ENCODE results near the gene UGT1A9.
"Not testable (repeated sequence)": the region's sequence is repeated elsewhere in the genome, so short reads cannot be mapped to it uniquely, and the experiment has no call there.

Gene UGT1A9

DNA sequence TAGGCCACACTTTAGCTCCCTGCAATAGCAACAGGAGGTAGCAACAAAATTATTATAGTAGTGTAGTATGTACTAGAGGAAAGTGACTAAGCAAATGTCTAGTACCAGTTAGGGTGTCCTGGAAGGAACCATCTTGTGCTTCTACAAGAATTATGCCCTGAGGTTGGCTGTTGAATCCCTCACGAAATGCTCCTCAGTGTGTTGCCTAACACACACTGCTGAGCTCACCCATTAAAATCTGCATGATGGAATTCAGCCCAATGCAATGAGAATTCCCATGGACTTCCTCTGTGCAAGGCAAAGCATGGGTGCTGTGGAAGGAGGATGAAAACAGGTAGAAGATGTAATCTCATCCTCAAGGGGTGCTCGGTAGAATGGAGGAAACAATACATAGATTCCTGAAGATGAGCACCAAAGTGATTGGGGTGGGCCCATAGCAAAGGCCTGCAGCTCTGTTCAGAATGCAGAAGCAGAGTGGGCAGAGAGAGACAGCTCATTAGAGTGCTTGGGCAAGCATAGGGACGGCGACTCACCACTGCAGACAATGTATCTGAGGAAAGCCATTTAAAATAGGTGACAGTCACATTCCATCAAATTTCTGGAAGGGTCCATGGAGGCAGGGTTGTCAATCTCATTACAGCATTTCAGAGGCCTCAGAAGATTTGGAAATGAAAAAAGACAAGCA lies 8.8 kb downstream of the UGT1A9 start:
- no peak for DNase-seq (ENCODE audit: low read depth in 1 of 2, low spot score in 1 of 2)

DNA sequence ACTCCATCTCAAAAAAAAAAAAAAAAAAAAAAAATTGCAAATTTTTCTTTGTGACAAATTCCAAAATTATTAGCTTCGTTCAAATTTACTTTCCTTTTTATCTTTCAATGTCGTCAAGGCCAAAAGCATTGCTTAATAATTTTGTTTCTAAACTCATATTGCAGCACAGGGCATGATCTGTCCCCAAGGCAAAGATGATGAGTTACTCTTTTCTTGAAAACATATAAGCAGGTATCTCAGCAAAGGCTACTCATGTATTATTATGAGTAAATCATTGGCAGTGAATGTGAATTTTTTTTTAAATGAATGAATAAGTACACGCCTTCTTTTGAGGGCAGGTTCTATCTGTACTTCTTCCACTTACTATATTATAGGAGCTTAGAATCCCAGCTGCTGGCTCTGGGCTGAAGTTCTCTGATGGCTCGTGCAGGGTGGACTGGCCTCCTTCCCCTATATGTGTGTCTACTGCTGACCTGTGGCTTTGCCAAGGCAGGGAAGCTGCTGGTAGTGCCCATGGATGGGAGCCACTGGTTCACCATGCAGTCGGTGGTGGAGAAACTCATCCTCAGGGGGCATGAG lies 9.9 kb downstream of the UGT1A9 start, which contains the start of gene UGT1A7:
TSS of gene UGT1A7 (plus strand) at position 381 of the 579 bp plus-strand sequence. CDS start at position 418, 37 bp downstream.
- DNase-seq (ENCODE audit: low read depth in 1 of 2, low spot score in 1 of 2) = no peak

DNA sequence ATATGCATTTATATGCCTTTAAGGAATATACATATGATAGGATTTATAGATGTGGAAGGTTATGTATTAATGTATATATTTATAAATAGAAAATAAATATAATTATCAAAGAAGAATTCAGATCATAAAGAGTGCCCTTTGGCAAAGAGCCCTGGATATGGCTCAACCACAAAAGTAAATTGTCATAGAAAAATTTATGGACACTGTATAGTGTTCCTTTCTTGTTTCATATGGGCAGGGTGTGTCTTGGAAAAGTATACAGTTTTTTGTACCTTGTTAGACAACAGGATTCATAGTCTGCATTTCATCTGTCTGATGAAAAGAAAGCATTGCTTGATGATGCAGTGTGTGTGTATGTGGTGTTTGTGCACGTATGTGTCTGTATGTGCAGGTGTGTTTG lies 12.9 kb downstream of the UGT1A9 start:
- DNase-seq (ENCODE audit: low read depth in 1 of 2, low spot score in 1 of 2) = no peak

DNA sequence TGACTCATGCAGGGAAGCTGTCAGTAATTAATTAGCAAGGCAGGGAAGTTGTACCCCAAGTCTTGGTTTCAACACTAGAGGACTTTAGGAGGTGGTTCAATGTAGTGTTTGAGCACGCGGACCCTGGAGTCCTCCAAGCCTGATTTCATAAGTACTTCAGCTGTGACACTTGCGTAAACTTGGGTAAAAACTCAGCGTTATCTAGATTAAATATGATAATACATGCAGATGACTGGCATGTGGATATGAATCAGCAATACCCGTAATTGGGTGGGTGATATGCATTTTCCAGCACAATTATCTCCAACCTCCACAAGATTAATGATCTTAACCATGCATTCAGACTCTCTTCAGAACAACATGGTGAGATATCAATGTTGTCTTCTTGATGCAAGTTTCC lies 15.2 kb downstream of the UGT1A9 start:
- DNase-seq (ENCODE audit: low read depth in 1 of 2, low spot score in 1 of 2) = no peak

DNA sequence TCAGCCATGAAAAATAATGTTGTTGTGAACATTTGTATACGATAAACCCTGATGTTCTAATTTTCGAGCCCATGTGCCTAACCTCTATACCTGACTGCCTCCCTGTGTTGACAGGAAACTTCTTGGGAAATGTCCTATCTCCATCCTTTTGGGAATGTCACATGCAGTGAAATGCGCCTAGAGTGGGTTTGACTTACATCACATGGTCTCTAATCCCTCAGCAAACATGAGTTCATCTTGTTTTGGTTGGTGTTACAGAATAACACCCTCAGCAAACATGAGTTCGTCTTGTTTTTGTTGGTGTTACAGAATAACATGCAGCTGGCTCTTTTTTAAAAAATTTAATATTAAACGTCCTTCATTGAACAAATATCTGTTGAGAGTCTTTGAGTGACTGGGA lies 16.6 kb downstream of the UGT1A9 start:
- no peak for DNase-seq (ENCODE audit: low read depth in 1 of 2, low spot score in 1 of 2)

DNA sequence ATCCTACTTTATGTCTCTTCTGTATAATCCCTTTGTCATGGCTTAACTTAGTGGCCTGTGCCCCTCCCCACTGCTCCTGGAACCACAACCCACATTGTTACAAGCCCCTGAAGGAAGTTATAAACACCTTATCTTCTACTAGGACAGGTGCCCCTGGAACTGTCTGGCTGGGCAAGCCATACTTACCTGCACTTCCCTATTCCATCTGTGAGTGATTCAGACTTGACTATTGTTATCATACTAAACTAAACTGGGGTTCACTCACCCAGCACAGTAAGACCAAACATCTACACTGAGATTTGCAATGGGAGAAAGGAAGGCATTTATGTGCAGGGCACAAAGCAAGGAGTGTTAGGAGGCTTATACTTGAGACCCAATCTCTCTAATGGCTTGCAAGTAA lies 17.3 kb downstream of the UGT1A9 start:
- no peak for DNase-seq (ENCODE audit: low read depth in 1 of 2, low spot score in 1 of 2)

DNA sequence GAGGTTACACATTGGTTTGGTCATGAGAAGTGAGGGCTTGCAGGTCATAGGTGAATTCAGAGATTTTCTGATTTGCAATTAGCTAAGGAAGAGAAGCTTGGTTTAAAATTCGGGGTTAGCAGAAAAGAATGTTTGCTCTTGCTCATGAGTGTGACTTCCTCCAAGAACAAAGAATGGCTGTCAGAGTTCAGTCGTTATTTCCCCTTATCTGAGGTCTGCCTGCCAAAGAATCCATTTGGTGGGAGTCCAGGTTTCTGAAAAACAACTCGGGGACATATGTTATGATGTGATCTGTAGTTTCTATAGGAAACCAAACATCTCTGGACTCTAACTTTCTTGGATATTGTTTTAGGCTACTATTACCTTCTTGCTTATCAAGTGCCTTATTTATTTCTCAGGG lies 17.8 kb downstream of the UGT1A9 start:
- DNase-seq (ENCODE audit: low read depth in 1 of 2, low spot score in 1 of 2) = no peak

DNA sequence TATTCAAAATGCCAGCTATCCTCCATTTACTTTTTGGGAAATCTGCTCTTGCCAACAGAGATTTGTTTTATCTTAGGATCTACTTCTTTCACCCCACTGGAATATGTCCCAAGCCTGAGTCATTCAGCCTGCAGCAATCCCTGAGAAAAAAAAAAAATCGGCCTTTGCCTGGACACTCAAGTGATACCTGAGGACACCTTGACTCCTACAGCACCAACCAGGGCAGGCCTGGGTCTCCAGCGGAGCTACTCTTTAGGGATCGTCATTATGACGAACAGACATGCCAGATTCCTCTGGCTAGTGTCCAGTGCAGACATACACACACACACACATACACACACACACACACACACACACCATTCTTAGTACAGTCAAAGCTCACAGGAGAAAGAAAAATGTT lies 18.7 kb downstream of the UGT1A9 start:
- no peak for DNase-seq (ENCODE audit: low read depth in 1 of 2, low spot score in 1 of 2)

DNA sequence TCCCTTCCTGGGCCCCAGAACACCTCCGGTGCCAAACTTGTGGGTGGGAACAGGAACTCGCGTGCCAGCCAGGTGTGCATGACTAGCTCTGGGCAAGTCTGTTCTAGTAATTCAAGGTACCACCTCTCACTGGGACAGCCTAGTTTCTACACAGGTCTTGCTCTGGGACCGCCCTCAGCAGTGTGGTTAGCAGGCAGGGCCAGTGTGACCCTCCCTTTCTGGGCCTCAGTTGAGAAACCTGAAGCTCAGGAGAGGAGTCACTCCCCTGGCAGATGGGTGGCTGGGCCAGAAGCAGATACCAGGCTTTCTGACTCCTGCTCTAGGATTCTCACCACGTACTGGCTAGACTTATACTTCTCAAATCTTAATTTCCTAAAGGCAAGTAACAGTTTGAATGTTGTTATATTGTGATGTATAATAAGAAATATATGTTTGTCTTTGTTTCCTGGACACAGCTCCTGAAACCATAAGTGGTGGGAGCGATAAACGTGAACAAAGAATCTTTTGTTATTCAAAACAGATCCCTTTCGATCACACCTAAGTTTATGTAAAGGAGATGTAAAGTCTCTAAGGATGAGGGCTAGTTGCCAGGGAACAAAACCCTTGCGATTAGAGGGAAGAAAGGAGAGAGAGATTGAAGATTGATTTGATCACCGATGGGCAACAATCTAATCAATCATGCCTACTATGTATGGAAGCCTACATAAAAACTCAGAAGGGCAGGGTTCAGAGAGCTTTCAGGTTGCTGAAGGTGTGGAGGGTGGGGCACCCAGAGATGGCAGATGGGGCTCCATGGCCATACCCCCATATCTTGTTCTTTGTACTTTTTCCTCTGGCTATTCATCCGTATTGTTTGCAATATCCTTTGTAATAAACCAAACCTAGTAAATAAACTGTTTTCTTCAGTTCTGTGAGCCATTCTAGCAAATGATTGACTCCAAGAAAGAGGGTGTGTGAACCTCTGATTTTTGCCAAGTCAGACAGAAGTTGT lies 20.0 kb downstream of the UGT1A9 start:
- no peak for DNase-seq (ENCODE audit: low read depth in 1 of 2, low spot score in 1 of 2)

DNA sequence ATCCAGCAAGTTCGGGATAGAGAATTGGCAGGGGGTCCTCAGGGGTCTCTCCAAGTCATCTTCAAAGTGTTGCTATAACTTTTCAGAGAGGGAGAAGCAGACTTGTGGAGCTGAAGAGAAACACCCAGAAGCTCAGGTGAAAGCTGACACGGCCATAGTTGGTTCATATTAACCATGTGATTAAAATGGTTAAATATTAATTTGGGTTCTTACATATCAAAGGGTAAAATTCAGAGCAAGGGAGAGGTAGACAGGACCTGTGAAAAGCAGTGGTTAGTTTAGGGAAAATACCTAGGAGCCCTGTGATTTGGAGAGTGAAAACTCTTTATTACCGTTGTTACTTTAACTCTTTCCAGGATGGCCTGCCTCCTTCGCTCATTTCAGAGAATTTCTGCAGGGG lies 20.9 kb downstream of the UGT1A9 start, which contains the start of gene UGT1A6:
TSS of gene UGT1A6 (plus strand) at position 243 of the 400 bp plus-strand sequence. CDS start at position 358, 115 bp downstream.
- DNase-seq (ENCODE audit: low read depth in 1 of 2, low spot score in 1 of 2) = no peak

DNA sequence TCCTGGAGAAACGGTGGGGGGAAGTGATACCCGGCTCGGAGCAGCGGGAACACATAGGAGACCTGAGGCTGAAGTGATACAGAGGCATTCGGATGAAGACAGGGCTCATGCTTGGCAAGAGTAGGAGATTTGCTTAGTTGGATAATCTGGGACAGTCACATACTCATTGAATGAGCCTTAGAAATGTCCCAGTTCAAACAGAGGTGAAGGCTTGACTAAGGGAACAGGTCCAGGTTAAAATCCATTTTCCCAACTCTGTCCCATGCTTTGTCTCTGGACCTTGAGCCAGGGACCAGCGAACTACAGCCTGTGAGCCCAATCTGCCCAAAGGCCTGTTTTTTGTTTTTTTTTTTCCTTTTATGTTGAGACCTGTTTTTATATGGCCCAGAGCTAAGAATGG lies 22.3 kb downstream of the UGT1A9 start:
- DNase-seq (ENCODE audit: low read depth in 1 of 2, low spot score in 1 of 2) = no peak

DNA sequence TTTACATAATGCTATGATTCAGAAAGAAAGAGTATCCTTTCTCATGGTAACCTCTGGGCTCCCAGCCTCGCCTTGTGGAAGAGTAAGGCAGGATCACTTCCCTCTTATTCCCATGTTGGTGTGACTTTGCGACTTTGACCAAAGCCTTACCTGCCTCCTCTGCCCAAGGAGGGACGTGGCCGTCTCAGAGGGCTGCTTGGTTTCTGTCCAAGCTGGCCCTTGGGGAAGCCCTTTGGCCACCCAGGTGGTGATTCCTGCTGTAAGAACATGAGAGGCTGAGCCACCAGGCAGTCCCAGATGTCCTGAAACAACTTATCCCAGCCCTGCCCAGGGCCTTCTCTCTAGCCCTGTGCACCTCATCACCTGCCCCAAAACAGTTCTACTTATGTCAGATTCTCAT lies 27.0 kb downstream of the UGT1A9 start:
- DNase-seq (ENCODE audit: low read depth in 1 of 2, low spot score in 1 of 2) = no peak

DNA sequence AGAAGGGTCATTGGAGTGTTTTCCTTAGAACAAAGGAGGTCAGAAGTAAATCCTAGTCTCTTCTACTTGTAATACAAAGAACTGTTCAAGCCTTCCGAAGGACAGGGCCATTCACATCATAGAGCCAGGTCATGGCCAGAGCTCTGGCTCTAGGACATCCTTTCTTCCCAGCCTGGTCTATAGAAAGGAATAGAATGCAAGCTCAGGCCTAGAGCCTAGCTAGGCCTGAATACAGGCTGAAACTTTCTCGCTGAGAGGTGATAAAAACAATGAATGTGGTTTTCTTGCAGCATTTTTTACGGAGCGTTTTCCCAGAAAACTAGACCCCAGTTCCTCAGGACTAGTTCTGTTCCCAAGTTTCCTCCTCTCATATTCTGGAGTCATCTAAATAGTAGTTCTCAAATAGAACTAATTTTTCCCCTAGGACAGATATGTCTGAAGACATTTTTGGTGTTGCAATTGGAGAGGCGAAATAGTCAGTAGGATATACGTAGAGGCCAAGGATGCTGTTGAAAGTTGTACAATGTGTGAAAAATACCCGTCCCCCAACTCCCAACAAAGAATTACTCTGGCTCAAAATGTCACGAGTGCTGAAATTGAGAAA lies 27.8 kb downstream of the UGT1A9 start:
- DNase-seq (ENCODE audit: low read depth in 1 of 2, low spot score in 1 of 2) = no peak

DNA sequence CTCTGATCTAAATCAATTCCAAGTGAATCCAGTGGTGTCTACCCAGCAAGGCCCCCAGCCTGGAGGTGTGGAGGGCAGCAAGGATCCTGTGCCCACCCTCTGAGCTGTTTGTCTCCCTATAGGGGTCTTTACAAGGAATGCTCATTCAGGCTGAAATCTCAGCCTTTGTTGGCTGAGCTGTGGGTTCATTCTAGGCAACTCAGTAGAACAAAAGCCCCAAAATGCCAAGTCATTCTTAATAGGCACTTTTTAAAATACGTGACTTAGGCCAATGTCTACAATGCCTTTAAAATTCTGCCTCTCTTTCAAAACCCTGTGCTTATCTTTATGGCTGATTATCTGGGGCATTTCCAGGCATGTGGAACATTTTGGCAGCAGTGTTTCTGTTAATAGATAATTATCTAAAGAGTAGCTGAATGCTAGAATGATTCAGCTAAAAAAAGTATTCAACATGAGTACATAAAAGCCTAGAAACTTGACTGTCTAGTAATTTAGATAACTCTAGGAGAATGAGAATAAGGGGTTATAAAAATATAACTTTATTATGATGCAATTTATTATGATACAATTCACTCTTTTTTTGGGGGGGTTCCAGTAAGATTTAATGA lies 28.4 kb downstream of the UGT1A9 start:
- DNase-seq (ENCODE audit: low read depth in 1 of 2, low spot score in 1 of 2) = no peak

DNA sequence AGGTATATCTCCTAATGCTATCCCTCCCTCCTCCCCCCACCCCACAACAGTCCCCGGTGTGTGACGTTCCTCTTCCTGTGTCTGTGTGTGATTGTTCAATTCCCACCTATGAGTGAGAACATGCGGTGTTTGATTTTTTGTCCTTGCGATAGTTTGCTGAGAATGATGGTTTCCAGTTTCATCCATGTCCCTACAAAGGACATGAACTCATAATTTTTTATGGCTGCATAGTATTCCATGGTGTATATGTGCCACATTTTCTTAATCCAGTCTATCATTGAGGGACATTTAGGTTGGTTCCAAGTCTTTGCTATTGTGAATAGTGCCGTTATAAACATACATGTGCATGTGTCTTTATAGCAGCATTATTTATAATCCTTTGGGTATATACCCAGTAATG lies 29.1 kb downstream of the UGT1A9 start:
- not testable (repeated sequence) for DNase-seq (ENCODE audit: low read depth in 1 of 2, low spot score in 1 of 2)

DNA sequence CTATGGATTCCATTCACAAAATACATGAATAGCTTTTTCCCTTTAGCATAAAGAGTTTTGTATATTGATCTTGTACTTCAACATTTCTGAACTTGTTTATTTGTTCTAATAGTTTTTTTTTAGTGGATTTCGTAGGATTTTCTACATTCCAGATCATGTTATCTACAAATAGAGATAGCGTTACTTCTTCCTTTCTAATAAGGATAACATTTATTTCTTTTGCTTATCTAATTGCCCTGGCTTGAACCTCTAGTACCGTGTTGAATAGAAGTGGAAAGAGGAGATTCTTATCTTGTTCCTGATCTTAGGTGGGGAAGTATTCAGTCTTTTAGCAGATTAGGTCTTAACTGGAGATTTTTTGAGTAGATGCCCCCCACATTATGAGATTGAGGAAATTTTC lies 30.5 kb downstream of the UGT1A9 start:
- no peak for DNase-seq (ENCODE audit: low read depth in 1 of 2, low spot score in 1 of 2)

DNA sequence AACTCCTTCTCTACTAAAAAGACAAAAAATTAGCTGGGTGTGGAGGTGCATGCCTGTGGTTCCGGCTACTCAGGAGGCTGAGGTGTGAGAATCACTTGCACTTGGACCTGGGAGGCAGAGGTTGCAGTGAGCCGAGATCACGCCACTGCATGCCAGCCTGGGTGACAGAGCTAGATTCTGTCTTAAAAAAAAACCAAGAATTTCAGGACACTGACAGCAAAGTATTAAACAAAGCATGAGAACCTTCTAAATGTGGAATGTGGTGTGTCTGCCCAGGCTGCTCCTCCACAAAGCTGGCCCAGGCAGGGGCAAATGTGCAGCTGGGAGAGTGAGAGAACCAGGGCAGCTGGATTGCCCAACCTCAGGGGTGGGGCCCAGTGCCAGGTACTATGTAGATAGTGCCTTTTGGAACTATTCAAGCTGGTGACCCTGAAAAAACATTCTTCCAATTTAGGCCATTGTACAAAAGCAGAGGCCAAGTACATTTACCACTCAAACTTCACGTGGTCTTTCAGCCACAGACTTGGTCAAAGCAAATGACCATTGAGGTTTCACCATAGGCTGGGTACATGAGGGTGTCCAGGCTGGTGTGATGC lies 34.3 kb downstream of the UGT1A9 start:
- DNase-seq (ENCODE audit: low read depth in 1 of 2, low spot score in 1 of 2) = no peak

DNA sequence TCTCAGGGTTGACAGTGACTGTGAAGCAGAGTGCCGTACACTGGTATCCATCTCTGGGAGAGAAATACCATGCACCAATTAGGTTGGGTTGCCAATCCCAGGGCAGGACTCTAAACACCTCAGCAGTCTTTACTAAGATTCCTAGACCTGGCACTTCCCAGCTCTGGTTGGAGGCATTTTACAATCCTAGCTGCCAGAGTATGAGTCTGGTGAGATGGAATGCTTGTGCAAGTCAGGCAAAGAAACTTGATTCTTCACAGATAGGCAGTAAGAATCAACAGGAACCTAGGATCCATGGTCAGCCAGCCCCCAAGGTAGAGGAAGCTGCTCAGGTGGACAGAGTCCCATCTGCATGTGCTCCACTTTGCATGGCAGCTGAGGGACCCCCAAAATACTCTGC lies 35.0 kb downstream of the UGT1A9 start:
- no peak for DNase-seq (ENCODE audit: low read depth in 1 of 2, low spot score in 1 of 2)

DNA sequence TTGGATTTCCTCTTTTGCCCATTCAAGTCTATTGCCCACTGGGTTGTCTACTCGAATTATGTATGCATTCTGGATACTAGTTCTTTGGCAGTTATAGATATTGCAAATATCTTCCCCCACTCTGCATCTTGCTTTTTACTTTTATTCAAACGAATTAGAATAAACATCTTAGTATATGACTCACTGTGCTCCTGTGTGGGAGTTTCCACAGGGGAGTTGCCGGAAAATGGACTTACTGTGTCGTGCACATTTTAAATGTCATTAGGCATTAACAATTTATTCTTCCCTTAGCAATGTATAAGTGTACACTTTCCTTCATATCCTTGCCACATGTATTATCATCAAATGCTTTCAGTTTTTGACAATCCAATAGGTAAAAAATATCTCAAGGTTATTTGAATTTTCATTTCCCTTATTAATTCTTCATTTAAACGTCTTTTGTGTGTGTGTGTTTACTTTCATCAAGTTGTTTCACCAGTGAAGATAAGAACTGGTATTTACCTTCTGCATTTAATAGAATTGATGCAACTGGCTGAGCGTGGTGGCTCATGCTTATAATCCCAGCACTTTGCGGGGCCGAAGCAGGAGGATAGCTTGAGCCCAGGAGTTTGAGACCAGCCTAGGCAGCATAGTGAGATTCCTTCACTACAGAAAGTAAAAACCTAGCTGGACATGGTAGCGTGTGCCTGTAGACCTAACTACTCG lies 36.4 kb downstream of the UGT1A9 start:
- no peak for DNase-seq (ENCODE audit: low read depth in 1 of 2, low spot score in 1 of 2)

DNA sequence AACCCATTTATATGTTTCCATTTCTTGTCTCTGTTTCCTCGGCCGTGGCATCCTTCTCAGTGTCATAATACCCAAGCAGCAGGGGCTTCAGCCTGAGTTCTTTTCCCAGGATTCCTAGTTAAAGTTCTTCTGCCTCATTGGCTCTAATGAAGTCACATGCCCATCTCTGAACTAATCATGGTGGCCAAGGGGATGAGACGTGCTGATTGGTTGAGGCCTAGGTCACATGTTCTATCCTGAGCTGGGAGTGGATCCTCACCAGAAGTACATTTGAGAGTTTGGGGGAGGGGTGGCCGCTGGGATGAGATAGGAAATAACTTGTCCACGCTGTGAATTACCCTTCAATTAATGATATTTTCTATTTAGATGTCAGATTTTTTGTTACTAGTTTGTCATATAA lies 37.2 kb downstream of the UGT1A9 start:
- no peak for DNase-seq (ENCODE audit: low read depth in 1 of 2, low spot score in 1 of 2)
